Suprapubic skin (tissue), 4 donors: Measurements from ENCODE around the gene DCAF17. TPM values are rescaled to one million over a fixed set of nuclear protein-coding genes. Genes with fewer than 3 reads are reported as not detected.

Source experiments
- DNase-seq, 2 donors: peaks; one replicate each; pipeline ENCODE4 v3.0.0-alpha.2; 2019; ENCODE audit warnings: low spot score in 2 of 2
- H3K27ac ChIP-seq: fragments of 200-600 bp; sonication (generic); one replicate; pipeline ENCODE4 v1.5.1; 2019
- H3K27me3 ChIP-seq: fragments of 200-600 bp; sonication (generic); one replicate; pipeline ENCODE4 v1.5.1; 2019
- H3K36me3 ChIP-seq: fragments of 200-600 bp; sonication (generic); one replicate; pipeline ENCODE4 v1.5.1; 2019
- H3K4me1 ChIP-seq: fragments of 200-600 bp; sonication (generic); one replicate; pipeline ENCODE4 v1.5.1; 2019
- H3K4me3 ChIP-seq: fragments of 200-600 bp; sonication (generic); one replicate; pipeline ENCODE4 v1.5.1; 2019; ENCODE audit warnings: mild to moderate bottlenecking
- H3K9me3 ChIP-seq: fragments of 200-600 bp; sonication (generic); one replicate; pipeline ENCODE4 v1.5.1; 2019
- EP300 ChIP-seq: sonication (generic); formaldehyde crosslinking; IDR thresholded peaks from one replicate; pipeline ENCODE4 v1.6.1; 2017; ENCODE audit warnings: antibody characterized with exemption
- POLR2A ChIP-seq, 2 donors: fragments of 450-650 bp; IDR thresholded peaks; one replicate each; pipeline ENCODE4 v1.6.1; 2017; ENCODE audit warnings: antibody characterized with exemption in 2 of 2, mild to moderate bottlenecking in 2 of 2, moderate library complexity in 2 of 2
- POLR2AphosphoS5 ChIP-seq, 3 donors: sonication (generic); formaldehyde crosslinking; IDR thresholded peaks; one replicate each; pipeline ENCODE4 v1.6.1; 2017; ENCODE audit warnings: antibody characterized with exemption in 3 of 3
- WGBS: methylation state at CpG from one replicate; pipeline ENCODE4 v1.1.5; 2018; 5-methylcytosine and 5-hydroxymethylcytosine counted together
- total RNA-seq, 4 donors: library from RNA; depleted of rRNA; stranded (reverse); fragments of >200 nt; gene quantifications; one replicate each; pipeline ENCODE4 v1.1.0, GENCODE V29; 2016
- TF ChIP-seq, protein P1 (sequence below), 2 donors: fragments of 200-600 bp in 1 of 2; fragments of 450-650 bp in 1 of 2; sonication (generic) in 1 of 2; IDR thresholded peaks; one replicate each; pipeline ENCODE4 v1.5.1; 2016 to 2019; ENCODE audit warnings: antibody characterized with exemption in 2 of 2, mild to moderate bottlenecking in 1 of 2, moderate library complexity in 1 of 2

DCAF17 gene
- total RNA-seq, 4 donors from 2014 or later, result 12.1 to 25.1 (median 15.1) TPM

DNA sequence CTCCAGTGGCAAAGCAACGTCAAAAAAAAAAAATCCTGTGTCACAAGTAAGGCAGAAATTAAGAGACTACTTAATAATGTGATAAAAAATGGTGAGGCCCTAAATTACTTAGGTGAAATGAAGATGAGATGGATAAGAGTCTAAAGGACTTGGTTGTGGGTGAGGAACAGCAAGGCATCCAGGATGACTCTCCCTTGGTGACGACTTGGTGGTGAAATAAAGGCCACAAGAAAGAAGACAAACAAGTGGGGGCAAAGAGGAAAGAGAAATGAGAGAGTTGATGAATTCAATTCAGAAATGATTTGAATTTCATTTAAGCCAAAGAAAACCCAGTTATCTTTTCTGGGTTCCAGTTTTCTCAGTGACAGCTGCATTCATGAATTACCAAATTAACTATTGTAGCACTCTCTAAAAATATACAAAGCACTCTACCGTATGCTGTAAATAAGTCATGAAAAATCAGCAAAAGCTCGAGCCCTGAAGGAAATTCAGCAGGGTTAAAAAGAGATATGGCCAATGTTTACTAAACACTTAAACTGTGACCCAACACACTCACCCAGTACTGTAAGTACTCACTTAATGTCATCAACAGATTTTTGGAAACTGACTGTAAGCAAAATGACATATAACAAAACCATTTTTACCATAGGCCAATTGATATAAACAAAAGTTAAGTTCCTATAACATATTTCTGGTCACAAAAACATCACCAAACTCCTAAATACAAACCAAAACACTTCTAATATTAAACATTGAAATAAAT, 1.6 kb upstream of the DCAF17 start:
- DNase-seq, result no peak
- Histone ChIP-seq H3K9me3 (no peaks in the 10 kb centered on the region), H3K4me3 (no peak overlapping the region), H3K27me3 (no peaks in the 10 kb centered on the region), H3K36me3 (peaks cover 8% of the 10 kb centered on the region), H3K4me1 (peaks cover 37% of the 10 kb centered on the region), H3K27ac (peak overlapping the region; percentile 97)
- TF ChIP-seq POLR2AphosphoS5 (IDR thresholded peaks at IDR 0.05) (no peak), EP300 (no peak), POLR2A (IDR thresholded peaks at IDR 0.05) (no peak)
- TF ChIP-seq, protein P1, sequence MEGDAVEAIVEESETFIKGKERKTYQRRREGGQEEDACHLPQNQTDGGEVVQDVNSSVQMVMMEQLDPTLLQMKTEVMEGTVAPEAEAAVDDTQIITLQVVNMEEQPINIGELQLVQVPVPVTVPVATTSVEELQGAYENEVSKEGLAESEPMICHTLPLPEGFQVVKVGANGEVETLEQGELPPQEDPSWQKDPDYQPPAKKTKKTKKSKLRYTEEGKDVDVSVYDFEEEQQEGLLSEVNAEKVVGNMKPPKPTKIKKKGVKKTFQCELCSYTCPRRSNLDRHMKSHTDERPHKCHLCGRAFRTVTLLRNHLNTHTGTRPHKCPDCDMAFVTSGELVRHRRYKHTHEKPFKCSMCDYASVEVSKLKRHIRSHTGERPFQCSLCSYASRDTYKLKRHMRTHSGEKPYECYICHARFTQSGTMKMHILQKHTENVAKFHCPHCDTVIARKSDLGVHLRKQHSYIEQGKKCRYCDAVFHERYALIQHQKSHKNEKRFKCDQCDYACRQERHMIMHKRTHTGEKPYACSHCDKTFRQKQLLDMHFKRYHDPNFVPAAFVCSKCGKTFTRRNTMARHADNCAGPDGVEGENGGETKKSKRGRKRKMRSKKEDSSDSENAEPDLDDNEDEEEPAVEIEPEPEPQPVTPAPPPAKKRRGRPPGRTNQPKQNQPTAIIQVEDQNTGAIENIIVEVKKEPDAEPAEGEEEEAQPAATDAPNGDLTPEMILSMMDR (IDR thresholded peaks at IDR 0.05), result no peak
- WGBS, result 46% methylated on average over 4 of the region's 4 CpGs

DNA sequence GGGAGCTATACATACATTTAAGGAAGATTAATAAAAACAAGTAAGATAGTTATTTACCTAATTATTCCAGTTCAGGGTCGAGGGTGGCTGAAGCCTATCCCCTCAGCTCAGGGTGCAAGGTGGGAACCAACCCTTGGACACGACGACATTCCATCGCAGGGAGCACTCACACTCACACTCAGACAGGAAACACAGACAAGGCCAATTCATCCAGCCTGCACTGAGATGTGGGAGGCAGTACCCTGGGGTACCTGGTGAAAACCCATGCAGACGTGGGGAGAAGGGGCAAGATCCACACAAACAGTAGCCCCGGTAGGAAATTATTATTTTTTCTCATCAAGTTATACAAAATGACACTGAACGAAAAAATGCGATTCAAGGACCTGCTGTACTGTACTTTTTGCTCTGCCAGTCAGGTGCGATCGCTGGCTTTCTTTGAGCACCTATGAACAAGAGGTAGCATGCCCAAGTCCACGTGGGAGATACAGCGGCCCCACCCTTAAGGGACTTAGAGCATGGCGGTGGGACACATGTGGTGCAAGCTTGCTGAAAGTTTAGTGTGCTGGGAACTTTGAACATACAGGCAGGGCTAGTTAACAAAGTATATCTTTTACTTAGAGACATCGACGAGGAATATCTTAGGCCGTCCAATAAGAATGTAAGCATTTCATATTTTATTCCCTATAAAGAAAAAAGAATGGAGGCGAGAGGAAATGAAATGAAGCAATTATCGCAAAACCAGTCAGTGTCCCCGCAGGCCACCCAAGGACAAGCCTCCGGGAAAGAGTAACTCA, 860 bp upstream of the DCAF17 start:
- WGBS, result 10% methylated on average over 20 of the region's 20 CpGs
- peak in 1 of 2 donors; percentile 67 for DNase-seq

GRCh38 chr2:171433763-171434012, 338 bp upstream of the DCAF17 start, which contains the start of gene METTL8:
METTL8 (minus strand) TSS chr2:171433990; CDS start chr2:171392185, 41,805 bp downstream.
- H3K27ac ChIP-seq, result peak within 1 kb of the TSS; percentile 97
- H3K4me1 ChIP-seq, result peaks cover 37% of the 10 kb centered on the region
- H3K36me3 ChIP-seq, result peaks cover 8% of the 10 kb centered on the region
- no peaks in the 10 kb centered on the region for H3K27me3 ChIP-seq
- TF ChIP-seq EP300 (no peak), POLR2AphosphoS5 (IDR thresholded peaks at IDR 0.05) (no peak), POLR2A (IDR thresholded peaks at IDR 0.05) (no peak)
- TF ChIP-seq, protein P1 (IDR thresholded peaks at IDR 0.05), result no peak
- 0% methylated on average over 14 of the region's 15 CpGs for WGBS
- no peaks in the 10 kb centered on the region for H3K9me3 ChIP-seq
- H3K4me3 ChIP-seq, result peak within 1 kb of the TSS; percentile 73
- no peak for DNase-seq

More for the DNA sequence above, 860 bp upstream of the DCAF17 start:
- no peak for TF ChIP-seq POLR2A (IDR thresholded peaks at IDR 0.05)
- TF ChIP-seq EP300, result no peak
- TF ChIP-seq POLR2AphosphoS5 (IDR thresholded peaks at IDR 0.05), result no peak
- TF ChIP-seq, protein P1 (IDR thresholded peaks at IDR 0.05), result no peak
- peak overlapping the region; percentile 97 for H3K27ac ChIP-seq
- H3K4me3 ChIP-seq, result peak overlapping the region; percentile 73
- no peaks in the 10 kb centered on the region for H3K9me3 ChIP-seq
- peaks cover 8% of the 10 kb centered on the region for H3K36me3 ChIP-seq
- H3K27me3 ChIP-seq, result no peaks in the 10 kb centered on the region
- H3K4me1 ChIP-seq, result peaks cover 37% of the 10 kb centered on the region

- Histone ChIP-seq H3K36me3 (peaks cover 22% of the 10 kb centered on the region), H3K27ac (no peak overlapping the region), H3K9me3 (no peaks in the 10 kb centered on the region), H3K27me3 (no peaks in the 10 kb centered on the region), H3K4me3 (no peak overlapping the region), H3K4me1 (peaks cover 29% of the 10 kb centered on the region)
- WGBS, result 92% methylated on average over 1 of the region's 1 CpG
- DNase-seq, result no peak
- TF ChIP-seq POLR2AphosphoS5 (IDR thresholded peaks at IDR 0.05) (no peak), POLR2A (IDR thresholded peaks at IDR 0.05) (no peak), EP300 (no peak)
- TF ChIP-seq, protein P1 (IDR thresholded peaks at IDR 0.05), result no peak
Observed at GRCh38 chr2:171436307-171436706, 2.3 kb downstream of the DCAF17 start.

- no peak for DNase-seq
- no peak overlapping the region for H3K27ac ChIP-seq
- no peaks in the 10 kb centered on the region for H3K9me3 ChIP-seq
- H3K4me3 ChIP-seq, result no peak overlapping the region
- no peaks in the 10 kb centered on the region for H3K4me1 ChIP-seq
- no peaks in the 10 kb centered on the region for H3K27me3 ChIP-seq
- no peak for TF ChIP-seq EP300
- TF ChIP-seq, protein P1 (IDR thresholded peaks at IDR 0.05), result no peak
- peaks cover 51% of the 10 kb centered on the region for H3K36me3 ChIP-seq
Observed at GRCh38 chr2:171441470-171441869, 7.4 kb downstream of the DCAF17 start.
